ENCODE data around the gene SCN4A. TPM values are rescaled to one million over a fixed set of nuclear protein-coding genes. Genes with fewer than 3 reads are reported as not detected.

Gene SCN4A
- polyA plus RNA-seq, 1 donor from 2014 or later: not detected

DNA sequence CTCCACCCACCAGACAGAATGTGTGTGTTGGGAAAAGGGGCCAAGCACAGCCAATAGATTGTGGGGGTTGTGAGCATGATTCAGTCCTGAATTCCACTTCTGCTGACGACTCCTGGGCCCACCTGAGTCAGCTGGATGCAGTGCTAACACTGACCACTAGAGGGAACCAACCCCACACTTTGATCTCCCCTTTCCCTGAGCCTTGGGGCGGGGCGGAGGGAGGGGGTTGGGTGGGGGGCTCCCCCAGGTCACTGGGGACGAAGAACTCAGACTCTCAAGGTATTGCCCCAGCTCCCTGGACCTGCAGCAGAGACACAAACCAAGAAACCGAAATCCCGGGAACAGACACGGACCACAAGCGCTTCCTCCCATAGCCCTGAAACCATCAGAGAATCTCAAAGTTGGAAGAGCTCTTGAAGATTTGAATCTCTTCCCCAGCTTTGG lies 61.0 kb downstream of the SCN4A start:
- Histone ChIP-seq H3K9me2 (ENCODE audit: insufficient read depth, low read length) (no peaks in the 10 kb centered on the region), H3K36me3 (ENCODE audit: insufficient read depth, low read length) (no peaks in the 10 kb centered on the region), H3K9me3 (ENCODE audit: low read length) (no peaks in the 10 kb centered on the region), H3K79me2 (replicated peaks; ENCODE audit: insufficient read depth, low read length) (no peaks in the 10 kb centered on the region), H3F3A (ENCODE audit: insufficient read depth, low read length, poor library complexity, severe bottlenecking) (no peaks in the 10 kb centered on the region), H3K27ac (ENCODE audit: low read length) (no peak overlapping the region), H3K4me2 (ENCODE audit: low read length) (no peak overlapping the region), H2AFZ (ENCODE audit: low read depth, low read length) (no peak overlapping the region), H3K4me3 (ENCODE audit: low read length) (no peak overlapping the region), H3K27me3 (ENCODE audit: insufficient read depth, low read depth, low read length) (no peaks in the 10 kb centered on the region), H3K9ac (ENCODE audit: low read length) (no peak overlapping the region), H4K20me1 (ENCODE audit: insufficient read depth) (no peaks in the 10 kb centered on the region)
- TF ChIP-seq EP300 (conservative IDR thresholded peaks at IDR 0.05; ENCODE audit: poor library complexity, severe bottlenecking): no peak
- no peak for TF ChIP-seq POLR2AphosphoS5 (IDR thresholded peaks at IDR 0.05)
- TF ChIP-seq REST (IDR thresholded peaks at IDR 0.05; ENCODE audit: borderline replicate concordance): no peak
- no peak for TF ChIP-seq MXI1 (conservative IDR thresholded peaks at IDR 0.05; ENCODE audit: poor library complexity, severe bottlenecking)
- TF ChIP-seq TAF1 (IDR thresholded peaks at IDR 0.05; ENCODE audit: low read depth): no peak
- no peak for TF ChIP-seq EZH2 (IDR thresholded peaks at IDR 0.05; ENCODE audit: borderline replicate concordance, insufficient read depth, low read length, poor library complexity, severe bottlenecking)
- TF ChIP-seq SMC3 (conservative IDR thresholded peaks at IDR 0.05; ENCODE audit: poor library complexity): peak; percentile 54
- peak; percentile 43 for TF ChIP-seq RAD21 (conservative IDR thresholded peaks at IDR 0.05)
- TF ChIP-seq, protein P1, sequence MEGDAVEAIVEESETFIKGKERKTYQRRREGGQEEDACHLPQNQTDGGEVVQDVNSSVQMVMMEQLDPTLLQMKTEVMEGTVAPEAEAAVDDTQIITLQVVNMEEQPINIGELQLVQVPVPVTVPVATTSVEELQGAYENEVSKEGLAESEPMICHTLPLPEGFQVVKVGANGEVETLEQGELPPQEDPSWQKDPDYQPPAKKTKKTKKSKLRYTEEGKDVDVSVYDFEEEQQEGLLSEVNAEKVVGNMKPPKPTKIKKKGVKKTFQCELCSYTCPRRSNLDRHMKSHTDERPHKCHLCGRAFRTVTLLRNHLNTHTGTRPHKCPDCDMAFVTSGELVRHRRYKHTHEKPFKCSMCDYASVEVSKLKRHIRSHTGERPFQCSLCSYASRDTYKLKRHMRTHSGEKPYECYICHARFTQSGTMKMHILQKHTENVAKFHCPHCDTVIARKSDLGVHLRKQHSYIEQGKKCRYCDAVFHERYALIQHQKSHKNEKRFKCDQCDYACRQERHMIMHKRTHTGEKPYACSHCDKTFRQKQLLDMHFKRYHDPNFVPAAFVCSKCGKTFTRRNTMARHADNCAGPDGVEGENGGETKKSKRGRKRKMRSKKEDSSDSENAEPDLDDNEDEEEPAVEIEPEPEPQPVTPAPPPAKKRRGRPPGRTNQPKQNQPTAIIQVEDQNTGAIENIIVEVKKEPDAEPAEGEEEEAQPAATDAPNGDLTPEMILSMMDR (IDR thresholded peaks at IDR 0.05; ENCODE audit: poor library complexity, severe bottlenecking): peak; percentile 62

DNA sequence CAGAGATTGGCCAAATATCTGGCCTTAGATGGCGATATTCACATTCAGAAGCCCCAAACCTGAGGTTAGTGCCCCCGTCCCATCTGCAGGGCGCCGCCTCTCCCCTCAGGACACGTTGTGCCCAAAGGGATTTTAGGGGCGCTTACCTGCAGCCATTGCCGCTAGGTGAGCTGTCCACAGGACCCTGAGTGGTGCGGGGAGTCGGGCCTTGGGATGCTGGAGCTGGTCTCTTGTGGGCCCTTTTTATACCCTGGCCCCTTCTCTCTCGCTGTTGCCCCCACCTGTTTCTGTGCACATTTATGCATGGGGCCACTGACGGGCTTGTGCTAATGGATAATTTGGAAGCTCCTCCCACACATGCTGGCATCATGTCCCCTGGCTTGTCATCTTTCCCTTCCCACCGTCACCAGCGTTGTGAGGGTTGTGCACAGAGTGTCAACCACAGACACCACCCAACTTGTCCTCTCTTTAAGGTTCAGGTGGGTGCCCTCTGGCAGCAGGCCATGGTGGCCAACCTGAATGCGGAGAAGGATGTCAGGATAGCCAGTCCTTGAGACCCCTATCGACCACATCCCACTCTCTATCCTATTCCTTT lies 61.6 kb downstream of the SCN4A start, which contains the start of gene CSHL1:
Gene CSHL1 (minus strand): TSS at position 218 of the 595 bp plus-strand sequence. CDS start 62 bp downstream, at position 156.
- no peaks in the 10 kb centered on the region for H3K27me3 ChIP-seq (ENCODE audit: insufficient read depth, low read depth, low read length)
- no peaks in the 10 kb centered on the region for H3K9me2 ChIP-seq (ENCODE audit: insufficient read depth, low read length)
- no peak within 1 kb of the TSS for H3K9ac ChIP-seq (ENCODE audit: low read length)
- no peaks in the 10 kb centered on the region for H3K79me2 ChIP-seq (replicated peaks; ENCODE audit: insufficient read depth, low read length)
- H3K4me2 ChIP-seq (ENCODE audit: low read length): no peak within 1 kb of the TSS
- no peaks in the 10 kb centered on the region for H3F3A ChIP-seq (ENCODE audit: insufficient read depth, low read length, poor library complexity, severe bottlenecking)
- H3K36me3 ChIP-seq (ENCODE audit: insufficient read depth, low read length): no peaks in the 10 kb centered on the region
- H3K27ac ChIP-seq (ENCODE audit: low read length): no peak within 1 kb of the TSS
- no peaks in the 10 kb centered on the region for H3K9me3 ChIP-seq (ENCODE audit: low read length)
- H4K20me1 ChIP-seq (ENCODE audit: insufficient read depth): no peaks in the 10 kb centered on the region
- no peak within 1 kb of the TSS for H3K4me3 ChIP-seq (ENCODE audit: low read length)
- H2AFZ ChIP-seq (ENCODE audit: low read depth, low read length): no peak within 1 kb of the TSS
- TF ChIP-seq EP300 (conservative IDR thresholded peaks at IDR 0.05; ENCODE audit: poor library complexity, severe bottlenecking) (no peak), RAD21 (conservative IDR thresholded peaks at IDR 0.05) (no peak), REST (IDR thresholded peaks at IDR 0.05; ENCODE audit: borderline replicate concordance) (no peak), SMC3 (conservative IDR thresholded peaks at IDR 0.05; ENCODE audit: poor library complexity) (no peak), TAF1 (IDR thresholded peaks at IDR 0.05; ENCODE audit: low read depth) (no peak), EZH2 (IDR thresholded peaks at IDR 0.05; ENCODE audit: borderline replicate concordance, insufficient read depth, low read length, poor library complexity, severe bottlenecking) (no peak), POLR2AphosphoS5 (IDR thresholded peaks at IDR 0.05) (no peak), MXI1 (conservative IDR thresholded peaks at IDR 0.05; ENCODE audit: poor library complexity, severe bottlenecking) (no peak)
- TF ChIP-seq, protein P1 (IDR thresholded peaks at IDR 0.05; ENCODE audit: poor library complexity, severe bottlenecking): no peak

All from neural cell (in vitro differentiated cells).